Adrenal gland (tissue), 5 donors: ENCODE data around the gene ARL8A.

Experiments
- CTCF ChIP-seq, 6 experiments: fragments of 450-650 bp in 4 of 6; fragments of 200-600 bp in 2 of 6; sonication (generic) in 1 of 6; IDR thresholded peaks; 1 replicate in 5 of 6; 2 replicates in 1 of 6; pipeline versions ENCODE4 v1.5.1 to v1.8.0; 2016 to 2021; ENCODE audit warnings: antibody characterized with exemption in 6 of 6, mild to moderate bottlenecking in 2 of 6, moderate library complexity in 1 of 6
- POLR2A ChIP-seq, 2 donors: fragments of 450-650 bp; IDR thresholded peaks; one replicate each; pipeline ENCODE4 v1.6.1; 2017; ENCODE audit warnings: antibody characterized with exemption in 2 of 2, mild to moderate bottlenecking in 2 of 2, moderate library complexity in 1 of 2
- donor health status: DM: no; HTN: no; CAD: no.

- no peak for TF ChIP-seq CTCF (IDR thresholded peaks at IDR 0.05)
- no peak for TF ChIP-seq POLR2A (IDR thresholded peaks at IDR 0.05)
These were observed 16.9 kb upstream of the ARL8A start for GRCh38 chr1:202161151-202162046.
